Anterior cingulate cortex (tissue), 58 donors: ENCODE data around the gene MTA1.

Source experiments
- DNase-seq, 58 donors: peaks; one replicate each; lab custom pipeline; 2025; lab: John Stamatoyannopoulos, UW

MTA1 gene

DNA sequence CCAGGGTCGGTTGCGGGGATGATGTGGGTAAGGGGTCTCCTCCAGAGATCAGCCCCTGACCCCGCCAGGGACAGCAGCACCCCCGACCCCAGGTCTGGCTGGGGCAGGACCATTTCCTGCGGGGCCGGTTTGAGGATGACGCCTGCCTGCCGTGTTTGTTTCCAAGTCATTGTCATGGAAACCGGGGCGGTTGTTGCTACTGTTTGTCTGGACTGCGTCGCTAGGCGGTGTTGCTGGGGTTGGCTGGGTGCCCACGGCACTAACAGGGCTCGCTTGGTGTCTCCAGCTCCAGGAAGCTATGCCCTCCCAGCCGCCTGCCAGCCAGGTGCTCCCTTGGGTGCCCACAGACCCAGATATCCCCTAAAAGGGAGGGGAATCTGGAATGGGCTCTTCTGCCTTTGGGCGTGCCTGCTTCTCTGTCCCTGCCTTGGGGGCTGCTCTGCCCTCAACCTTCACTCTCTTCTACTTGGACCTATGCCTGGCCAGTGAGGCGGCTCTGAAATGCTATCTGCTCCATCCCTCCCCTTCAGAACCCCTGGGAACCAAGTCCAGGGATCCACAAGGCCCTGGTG, 62.3 kb downstream of the MTA1 start:
- DNase-seq = peak in 56 of 58 donors; percentile 17 to 89 (median 73)

- DNase-seq = no peak
Observed at GRCh38 chr14:105482486-105483110, 63.0 kb downstream of the MTA1 start.

DNA sequence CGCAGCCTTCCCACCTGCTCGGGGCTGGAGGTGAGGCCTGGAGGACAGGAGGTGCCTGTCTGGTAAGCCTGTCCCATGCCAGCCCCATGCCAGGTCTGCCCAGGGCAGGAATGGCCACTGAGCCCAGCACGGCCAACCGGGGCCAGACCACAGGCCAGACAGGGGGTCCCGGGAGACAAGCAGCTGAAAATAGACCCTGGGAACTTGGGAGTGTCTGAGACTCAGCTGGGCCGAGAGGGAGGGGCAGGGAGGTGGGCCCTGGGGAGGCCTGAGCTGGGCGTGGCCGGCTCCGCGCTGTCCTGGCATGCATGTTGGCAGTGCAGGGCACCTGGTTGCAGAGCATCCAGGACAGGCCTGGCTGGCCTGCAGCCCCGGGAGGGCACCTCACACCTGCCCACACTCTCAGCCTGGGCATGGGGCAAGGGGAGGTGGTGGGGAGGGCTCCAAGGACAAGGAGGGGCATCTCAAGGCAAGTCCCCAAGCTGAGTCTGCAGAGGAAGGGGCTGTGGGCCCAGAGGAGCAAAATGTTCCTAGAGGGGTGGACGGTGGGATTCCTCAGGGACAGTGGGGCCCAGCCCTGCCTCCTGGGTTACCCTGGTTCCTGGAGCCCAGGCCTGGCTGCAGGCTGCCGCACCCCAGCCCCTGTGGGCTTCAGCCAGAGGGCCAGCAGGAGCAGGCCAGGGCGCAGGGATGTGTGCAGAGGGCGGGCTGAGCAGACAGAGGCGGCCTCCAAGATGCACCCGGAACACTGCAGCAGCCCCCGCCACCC, 63.9 kb downstream of the MTA1 start:
- no peak for DNase-seq

DNA sequence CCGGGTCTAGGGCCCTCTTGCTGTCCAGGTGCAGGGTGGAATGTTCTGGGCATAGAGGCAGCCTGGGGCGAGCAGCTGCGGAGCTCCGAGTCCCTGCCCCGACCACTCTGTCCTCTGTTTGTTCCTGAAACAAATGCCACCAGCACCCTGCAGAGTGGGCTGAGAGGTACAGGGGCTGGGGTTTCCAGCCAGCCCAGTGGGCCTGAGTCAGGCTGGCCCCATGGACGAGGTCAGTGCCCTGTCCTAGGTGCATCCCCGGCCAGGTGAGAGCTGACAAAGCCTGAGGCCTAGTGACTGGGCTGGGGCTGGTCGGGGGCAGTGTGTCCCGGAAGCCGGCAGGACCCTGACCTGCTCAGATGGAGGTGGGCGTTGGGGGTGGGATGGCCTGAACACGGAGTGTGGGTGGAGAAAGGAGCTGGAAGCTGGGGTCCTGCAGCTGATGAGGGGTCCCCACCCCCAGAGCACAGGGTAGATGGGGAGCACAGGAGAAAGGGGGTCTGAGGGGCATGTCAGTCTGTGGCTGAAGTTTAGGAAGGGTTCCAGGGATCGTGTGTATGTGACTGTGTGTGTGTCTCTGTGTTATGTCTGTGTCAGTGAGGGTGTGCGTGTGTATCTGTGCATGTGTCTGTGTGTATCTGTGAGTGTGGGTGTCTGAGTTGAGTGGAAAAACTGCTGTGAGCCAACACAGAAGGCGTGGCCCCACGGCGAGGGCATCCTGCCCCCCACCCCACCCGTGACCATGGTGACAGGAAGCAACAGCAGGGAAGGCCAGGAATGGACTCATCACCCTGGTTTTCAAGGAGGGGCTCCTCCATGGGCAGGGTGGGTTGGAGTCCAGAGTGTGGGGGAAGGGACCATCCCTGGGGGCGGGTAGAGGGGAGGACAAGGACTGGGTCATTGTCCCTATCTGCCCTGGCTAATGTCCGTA, 64.7 kb downstream of the MTA1 start:
- no peak for DNase-seq

- DNase-seq = no peak
Observed at GRCh38 chr14:105484997-105485393, 65.4 kb downstream of the MTA1 start.

GRCh38 chr14:105485739-105486162, 66.1 kb downstream of the MTA1 start:
- DNase-seq = no peak

- DNase-seq = no peak
Observed at GRCh38 chr14:105486163-105486973, 66.7 kb downstream of the MTA1 start, which contains the start of gene CRIP1. Gene CRIP1 (plus strand): TSS chr14:105486886. CDS start chr14:105487260, 374 bp downstream.

- no peak for DNase-seq
Observed at GRCh38 chr14:105486974-105487448, 67.4 kb downstream of the MTA1 start.

GRCh38 chr14:105487449-105487985, 67.9 kb downstream of the MTA1 start:
- DNase-seq = no peak

DNA sequence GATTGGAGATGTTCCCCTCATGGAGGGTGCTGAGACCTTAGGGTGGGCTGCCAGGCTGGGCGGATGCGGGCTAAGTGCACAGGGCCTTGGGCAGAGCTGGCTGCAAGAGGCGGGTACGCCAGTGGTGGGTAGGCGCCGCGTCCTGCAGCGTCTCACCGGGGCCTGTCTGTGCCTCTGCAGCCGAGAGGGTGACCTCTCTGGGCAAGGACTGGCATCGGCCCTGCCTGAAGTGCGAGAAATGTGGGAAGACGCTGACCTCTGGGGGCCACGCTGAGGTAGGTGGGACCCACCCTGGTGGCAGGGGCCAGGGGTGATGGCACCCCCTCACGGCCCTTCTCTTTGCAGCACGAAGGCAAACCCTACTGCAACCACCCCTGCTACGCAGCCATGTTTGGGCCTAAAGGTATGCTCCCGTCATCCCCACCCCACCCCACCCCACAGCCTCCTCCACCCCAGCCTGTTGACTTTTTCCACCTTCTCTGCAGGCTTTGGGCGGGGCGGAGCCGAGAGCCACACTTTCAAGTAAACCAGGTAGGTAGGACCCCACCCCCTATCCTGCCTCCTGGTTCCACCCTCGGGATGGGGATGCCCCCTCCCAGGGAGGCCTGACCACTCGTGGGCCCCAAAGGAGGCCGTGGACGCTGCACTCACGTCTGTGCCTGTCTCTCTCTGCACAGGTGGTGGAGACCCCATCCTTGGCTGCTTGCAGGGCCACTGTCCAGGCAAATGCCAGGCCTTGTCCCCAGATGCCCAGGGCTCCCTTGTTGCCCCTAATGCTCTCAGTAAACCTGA, 68.6 kb downstream of the MTA1 start:
- no peak for DNase-seq

GRCh38 chr14:105488781-105489541, 69.3 kb downstream of the MTA1 start:
- no peak for DNase-seq

GRCh38 chr14:105489542-105490266, 70.1 kb downstream of the MTA1 start:
- DNase-seq = peak in 56 of 58 donors; percentile 15 to 93 (median 71)

DNA sequence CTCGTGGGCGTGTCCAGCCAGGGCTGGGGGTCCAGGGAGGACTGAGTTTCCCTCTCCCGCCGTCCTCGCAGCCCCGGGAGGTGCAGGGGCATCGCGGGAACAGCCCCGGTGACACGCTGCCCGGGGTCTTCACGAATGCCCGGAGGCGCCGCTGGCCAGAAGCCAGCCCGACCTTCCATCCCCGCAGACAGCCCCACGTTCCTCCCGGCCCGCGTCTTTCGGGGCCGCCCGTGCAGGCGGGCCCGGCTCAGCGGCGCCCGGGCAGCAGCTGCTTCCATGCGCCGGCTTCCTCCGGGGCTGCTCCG, 70.6 kb downstream of the MTA1 start:
- no peak for DNase-seq

DNA sequence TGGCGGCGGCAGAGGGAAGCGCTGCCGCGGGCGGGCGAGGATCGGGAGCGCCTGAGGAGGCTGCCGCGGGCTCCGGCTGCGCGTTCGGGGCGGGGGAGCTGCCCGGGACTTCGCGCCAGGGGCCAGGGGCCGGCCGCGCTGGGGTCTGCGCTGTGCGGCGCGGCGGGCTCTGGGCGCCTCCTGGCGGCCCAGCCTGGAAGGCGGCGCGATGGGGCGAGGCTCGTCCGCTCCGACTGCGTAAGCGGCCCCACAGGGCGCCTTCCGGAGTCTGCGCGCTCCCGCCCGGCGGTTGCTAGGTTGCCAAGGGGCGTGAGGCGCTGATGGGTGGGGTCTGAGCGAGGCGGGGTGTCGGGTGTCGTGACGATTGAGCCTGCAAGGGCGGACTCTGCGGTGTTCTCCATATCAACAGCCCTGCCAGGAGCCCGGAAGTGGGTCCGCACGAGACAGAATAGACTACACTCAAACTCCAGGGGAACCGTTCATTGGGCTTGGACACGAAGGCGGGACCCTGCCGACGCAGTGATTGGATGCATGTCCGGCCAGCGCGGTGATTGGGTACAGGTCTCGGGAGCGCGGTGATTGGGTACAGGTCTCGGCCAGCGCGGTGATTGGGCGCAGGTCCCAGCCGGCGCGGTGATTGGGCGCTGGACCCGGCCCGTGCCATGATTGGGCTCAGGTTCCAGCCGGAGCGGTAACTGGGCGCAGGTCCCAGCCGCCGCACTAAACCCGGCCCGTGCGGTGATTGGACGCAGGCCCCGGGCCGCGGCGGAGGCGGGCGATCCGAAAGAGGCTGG, 71.1 kb downstream of the MTA1 start, which contains the start of gene TEDC1:
TSS of gene TEDC1 (plus strand) at position 675 of the 794 bp plus-strand sequence. CDS start 130 bp downstream, outside the sequence.
- peak; percentile 97 to 100 (median 100) for DNase-seq

DNA sequence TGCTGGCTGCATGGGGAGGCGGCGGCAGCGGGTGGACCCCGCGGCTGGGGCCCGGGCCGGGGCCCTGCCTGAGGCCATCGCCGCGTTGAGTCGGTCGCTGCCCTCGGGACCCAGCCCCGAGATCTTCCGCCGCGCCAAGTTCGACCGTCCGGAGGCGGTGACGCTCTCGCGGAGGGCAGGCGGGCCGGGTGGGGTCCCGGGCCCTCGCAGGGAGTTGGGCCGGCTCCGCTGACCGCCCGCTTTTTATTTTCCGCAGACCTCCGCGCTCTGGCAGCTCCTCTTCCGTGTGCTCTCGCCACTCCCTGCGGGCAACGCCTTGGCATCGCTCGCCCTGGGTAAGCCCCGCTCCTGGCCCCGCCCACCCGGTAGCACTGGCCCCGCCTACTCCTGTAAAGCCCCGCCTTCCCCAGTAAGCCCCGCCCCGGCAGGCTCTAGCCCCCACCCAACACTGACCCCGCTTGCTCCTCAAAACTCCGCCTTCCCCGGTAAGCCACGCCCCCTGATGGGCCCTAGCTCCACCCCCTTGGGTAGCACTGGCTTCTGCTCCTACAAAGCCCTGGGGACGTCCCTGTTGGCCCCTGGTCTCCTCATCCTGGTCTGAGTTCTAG, 71.8 kb downstream of the MTA1 start:
- peak in 18 of 58 donors; percentile 35 to 72 (median 55) for DNase-seq
